GM18505 (cell line): ENCODE measurements around the gene FGFBP3.

Source experiments
- ATAC-seq: cut with Tn5 transposase; IDR thresholded peaks from one replicate; pipeline ENCODE4 v1.9.1; 2021; ENCODE audit not compliant: unreplicated experiment
- POLR2A ChIP-seq: IDR thresholded peaks from 4 replicates; pipeline ENCODE4 v1.6.1; 2011; ENCODE audit warnings: borderline replicate concordance; ENCODE audit not compliant: insufficient read depth, insufficient read length; ENCODE audit errors: extremely low read depth

Gene FGFBP3

GRCh38 chr10:91887272-91888076 lies 21.8 kb downstream of the FGFBP3 start:
- TF ChIP-seq POLR2A: no peak
- no peak for ATAC-seq

- TF ChIP-seq POLR2A: no peak
- ATAC-seq: no peak
Observed at GRCh38 chr10:91886954-91887271, 22.4 kb downstream of the FGFBP3 start.

GRCh38 chr10:91885362-91886079 lies 23.8 kb downstream of the FGFBP3 start:
- ATAC-seq: no peak

GRCh38 chr10:91884536-91884935 lies 24.8 kb downstream of the FGFBP3 start:
- TF ChIP-seq POLR2A: no peak
- ATAC-seq: no peak

More at GRCh38 chr10:91885362-91886079, 23.8 kb downstream of the FGFBP3 start:
- TF ChIP-seq POLR2A: no peak

- no peak for ATAC-seq
- no peak for TF ChIP-seq POLR2A
Observed at GRCh38 chr10:91883549-91884444, 25.5 kb downstream of the FGFBP3 start.

GRCh38 chr10:91880310-91880709 lies 29.0 kb downstream of the FGFBP3 start:
- no peak for TF ChIP-seq POLR2A
- no peak for ATAC-seq

- no peak for TF ChIP-seq POLR2A
- no peak for ATAC-seq
Observed at GRCh38 chr10:91879515-91880170, 29.6 kb downstream of the FGFBP3 start.

- no peak for ATAC-seq
- no peak for TF ChIP-seq POLR2A
Observed at GRCh38 chr10:91875779-91876178, 33.5 kb downstream of the FGFBP3 start.

GRCh38 chr10:91875156-91875555 lies 34.1 kb downstream of the FGFBP3 start:
- ATAC-seq: no peak
- no peak for TF ChIP-seq POLR2A

GRCh38 chr10:91865562-91866081 lies 43.7 kb downstream of the FGFBP3 start:
- TF ChIP-seq POLR2A: no peak
- ATAC-seq: no peak

GRCh38 chr10:91864744-91865143 lies 44.5 kb downstream of the FGFBP3 start:
- no peak for TF ChIP-seq POLR2A

GRCh38 chr10:91864099-91864498 lies 45.2 kb downstream of the FGFBP3 start:
- TF ChIP-seq POLR2A: no peak

More at GRCh38 chr10:91864744-91865143, 44.5 kb downstream of the FGFBP3 start:
- no peak for ATAC-seq

More at GRCh38 chr10:91864099-91864498, 45.2 kb downstream of the FGFBP3 start:
- ATAC-seq: no peak
